NCI-H146 (cell line): ENCODE results near the gene TEX35.
"Not testable (repeated sequence)": the region's sequence is repeated elsewhere in the genome, so short reads cannot be mapped to it uniquely, and the experiment has no call there.

ENCODE experiments used
- DNase-seq: peaks from one replicate; lab custom pipeline; 2025; lab: John Stamatoyannopoulos, UW

TEX35 gene

DNA sequence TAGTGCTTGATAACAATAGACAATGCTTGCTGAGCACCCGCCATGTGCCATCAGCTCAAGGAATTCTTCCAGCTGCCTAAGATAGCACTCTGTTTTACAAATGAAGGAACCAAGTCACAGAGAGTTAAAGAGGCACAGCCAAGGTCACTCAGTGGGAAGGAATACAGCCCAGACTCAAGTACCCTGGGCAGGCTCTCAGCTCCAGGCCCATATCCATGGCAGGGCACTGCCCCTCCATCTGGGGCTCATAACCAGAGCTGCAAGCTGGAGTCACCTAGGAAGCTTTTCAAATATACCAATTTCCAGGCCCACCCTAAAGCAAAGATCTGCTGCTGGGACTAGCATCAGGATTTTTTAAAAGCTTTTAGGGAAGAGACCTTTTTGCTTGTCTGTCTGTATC is 17.8 kb upstream of the TEX35 start:
- no peak for DNase-seq

DNA sequence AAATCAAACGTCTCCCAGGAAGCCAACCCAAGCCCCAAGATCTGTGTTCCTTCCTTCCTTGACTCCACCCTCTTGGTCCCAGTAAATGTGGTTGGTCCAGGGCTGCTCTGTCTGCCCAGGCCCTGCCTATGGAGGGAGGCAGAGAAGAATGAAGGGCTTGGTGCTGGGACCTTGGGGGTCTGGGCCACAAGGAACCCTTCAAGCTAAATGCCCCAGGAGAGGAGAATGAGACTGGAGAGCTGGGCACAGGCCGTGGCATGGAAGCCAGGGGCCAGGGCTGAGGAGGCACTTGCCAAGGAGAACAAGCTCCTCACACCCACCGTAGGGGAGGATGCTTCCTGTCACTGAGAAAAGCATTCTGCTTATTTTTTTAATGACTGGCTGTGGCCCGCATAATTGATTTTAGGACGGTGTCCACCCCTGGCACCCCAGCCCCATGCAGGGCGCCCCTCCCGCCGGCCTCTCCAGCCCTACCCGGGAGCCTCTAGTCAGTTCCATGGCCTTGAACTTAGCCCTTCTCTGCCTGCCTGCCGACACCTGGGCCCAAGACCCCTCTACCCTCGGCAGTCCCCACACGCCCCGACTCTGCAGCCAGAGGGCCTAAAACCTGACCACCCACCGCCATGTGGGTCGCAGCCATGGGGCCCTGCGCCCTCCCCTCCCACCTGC is 17.0 kb upstream of the TEX35 start:
- DNase-seq = no peak

DNA sequence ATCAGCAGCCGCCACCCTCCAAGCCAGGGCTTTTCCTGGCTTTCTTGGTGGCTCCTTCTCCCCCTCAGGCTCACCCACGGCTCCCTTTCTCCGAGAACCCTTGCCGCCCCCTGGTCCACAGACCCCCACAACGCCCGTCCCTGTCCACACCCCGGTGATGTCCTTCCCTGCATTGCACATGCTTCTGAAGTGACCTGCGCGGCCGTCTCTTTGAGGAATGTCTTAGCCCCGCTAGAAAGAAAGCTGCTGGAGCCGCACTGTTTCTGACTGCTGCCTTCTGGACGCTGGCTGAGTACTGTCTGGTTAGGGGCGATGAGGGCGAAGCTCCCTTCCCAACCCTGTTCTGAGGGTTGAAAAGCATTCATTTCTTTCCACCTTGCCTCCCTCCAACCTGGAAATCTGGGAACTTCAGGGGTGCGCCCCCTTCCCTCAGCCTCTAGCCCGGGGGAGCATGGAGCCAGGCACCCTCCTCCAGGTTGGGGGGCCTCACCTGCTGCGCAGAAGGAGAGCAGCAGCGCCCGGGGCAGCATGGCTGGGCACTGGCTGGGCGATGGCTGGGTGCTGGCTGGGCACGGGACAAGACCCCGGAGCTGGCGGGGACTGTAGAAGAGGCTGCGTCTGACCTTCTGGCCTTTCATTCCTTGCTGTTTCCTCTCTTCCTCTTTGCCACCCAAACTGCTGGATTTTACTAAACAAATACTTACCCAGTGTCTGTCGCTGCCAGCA is 16.3 kb upstream of the TEX35 start, which contains the start of gene CLEC20A:
CLEC20A (minus strand) TSS at position 555 of the 726 bp plus-strand sequence; CDS start at position 530, 25 bp downstream.
- DNase-seq = no peak

DNA sequence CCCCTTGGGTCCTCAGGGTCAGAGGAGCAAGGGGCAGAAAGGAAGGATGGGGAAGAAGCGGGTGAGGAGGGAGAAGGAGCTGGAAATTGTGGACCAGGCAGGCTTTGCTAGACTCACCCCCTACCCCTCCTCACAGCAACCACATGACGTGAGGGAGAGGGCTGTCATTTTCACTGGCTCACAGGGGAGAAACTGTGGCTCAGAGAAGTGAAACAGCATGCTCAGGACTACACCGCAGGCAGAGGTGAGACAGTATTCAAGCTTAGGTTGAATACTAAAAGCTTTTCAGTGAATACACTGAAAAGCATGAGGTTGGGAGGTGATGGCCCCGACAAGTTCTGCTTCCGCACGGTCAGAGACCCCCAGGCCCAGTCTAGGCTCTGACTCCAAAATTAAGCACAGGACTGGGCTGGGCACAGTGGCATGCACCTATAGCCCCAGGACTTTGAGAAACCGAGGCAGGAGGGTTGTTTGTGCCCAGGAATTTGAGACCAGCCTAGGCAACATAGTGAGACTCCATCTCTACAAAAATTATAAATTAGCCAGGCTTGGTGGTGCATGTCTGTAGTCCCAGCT is 14.9 kb upstream of the TEX35 start:
- DNase-seq = no peak

DNA sequence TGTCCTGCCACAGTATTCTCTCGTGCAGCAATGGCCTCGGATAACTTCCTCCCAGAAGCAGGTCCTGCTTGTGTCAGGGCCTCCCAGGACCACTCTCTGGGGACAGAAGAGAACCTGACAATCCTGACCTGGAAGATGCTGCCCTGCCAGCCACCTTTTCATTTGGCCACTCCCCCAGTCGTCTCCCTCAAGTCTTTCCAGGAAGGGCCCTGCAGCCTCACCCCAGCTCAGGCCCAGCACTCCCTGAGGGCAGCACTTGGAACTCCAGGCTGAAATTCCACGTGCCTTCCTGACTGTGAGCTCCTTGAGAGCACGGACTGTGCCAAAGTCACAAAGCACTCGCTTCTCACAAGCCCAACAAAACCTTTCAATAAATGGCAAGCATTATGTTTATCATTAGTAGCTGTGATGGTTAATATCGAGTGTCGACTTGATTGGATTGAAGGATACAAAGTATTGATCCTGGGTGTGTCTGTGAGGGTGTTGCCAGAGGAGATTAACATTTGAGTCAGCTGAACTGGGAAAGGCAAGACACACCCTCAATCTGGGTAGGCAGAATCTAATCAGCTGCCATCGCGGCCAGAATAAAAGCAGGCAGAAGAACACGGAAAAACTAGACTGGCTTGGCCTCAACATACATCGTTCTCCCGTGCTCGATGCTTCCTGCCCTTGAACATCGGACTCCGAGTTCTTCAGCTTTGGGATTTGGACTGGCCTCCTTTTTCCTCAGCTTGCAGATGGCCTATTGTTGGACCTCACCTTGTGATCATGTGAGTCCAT is 13.8 kb upstream of the TEX35 start:
- no peak for DNase-seq

DNA sequence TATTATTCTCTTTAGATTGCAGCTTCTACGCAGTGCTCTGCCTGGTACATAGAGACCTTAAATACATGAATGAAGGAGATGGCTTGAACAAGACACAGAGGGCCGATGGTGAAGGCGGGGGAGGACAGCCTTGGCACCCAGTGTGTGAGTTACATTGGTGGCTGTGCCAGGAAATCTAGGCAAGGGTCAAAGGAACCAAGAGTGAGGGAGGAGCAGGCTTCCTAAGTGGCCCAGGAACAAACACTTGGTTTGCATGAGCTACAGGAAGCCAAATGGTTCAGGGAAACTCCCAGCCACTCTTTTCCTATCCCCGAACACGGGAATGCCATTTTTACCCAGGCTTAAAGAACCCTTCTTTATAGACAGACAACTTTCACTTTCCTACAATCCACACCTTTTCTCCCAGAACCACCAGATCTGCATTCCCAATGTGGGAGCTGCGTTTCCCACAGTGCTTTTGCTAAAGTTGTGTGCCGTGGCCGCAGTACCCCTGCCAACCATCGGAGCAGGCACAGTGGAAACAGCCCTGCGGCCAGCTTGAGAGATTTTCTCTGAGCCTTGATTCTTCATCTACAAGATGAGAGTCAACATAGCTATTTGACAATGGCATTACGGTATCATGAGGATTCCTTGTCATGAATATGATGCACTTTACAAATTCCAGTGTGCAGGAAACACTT is 12.7 kb upstream of the TEX35 start:
- no peak for DNase-seq

DNA sequence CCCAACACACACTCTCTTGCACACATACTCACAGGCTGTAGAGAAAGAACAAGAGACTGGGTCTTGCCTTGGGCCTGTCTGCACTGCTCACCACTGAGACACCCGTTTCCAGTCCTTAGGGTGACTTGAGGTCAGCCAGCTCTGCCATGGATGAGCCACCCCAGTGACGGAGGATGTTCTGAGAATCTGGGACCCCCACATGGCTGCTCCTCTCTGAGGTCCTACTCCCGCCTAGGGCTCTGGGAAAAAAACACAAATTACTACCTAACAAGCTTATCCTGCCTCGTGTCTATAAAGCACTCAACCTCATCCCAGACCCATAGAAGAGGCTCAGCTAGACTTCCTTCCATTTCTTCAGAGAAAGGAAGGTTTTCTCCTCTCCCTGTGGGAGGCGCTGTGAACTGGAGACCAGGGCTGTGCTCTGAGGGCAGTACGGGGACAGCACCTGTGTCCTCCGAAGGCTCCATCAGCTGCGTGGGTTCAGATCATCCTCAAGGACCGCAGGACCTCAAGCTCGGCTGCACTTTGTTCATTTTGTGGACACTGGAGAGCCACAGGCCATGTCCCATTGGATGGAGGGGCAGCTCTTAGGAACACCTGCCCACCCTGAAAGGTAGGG is 11.9 kb upstream of the TEX35 start:
- DNase-seq = no peak

DNA sequence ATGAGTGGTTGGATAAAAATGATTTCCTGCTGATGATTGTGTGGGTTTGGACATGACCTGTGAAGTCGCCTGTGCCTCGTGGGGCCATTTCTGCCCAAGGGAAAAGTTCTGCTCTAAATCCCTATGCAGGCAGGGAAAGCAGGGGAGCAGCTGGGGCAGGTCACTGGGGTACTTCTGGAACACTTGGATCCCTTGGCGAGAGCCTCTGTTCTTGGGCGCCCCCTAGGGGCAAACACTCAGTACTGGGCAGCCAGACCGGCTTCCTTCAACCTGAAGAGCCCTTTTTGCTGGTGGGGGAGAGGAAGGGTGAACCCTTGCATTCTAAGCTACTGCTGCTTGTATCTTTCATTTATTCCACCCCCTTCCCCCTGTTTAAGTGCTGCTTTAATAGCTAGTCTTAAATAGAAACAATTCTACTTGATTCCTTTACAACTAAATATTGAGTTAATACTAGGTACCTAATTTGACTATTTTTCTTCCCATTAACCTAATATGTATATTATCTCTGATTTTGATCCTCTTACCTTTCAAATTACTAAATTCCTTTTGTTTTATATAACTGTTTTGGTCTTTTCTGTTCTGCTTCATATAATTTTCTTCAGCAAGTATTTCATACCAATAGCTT is 11.1 kb upstream of the TEX35 start:
- peak; percentile 71 for DNase-seq

DNA sequence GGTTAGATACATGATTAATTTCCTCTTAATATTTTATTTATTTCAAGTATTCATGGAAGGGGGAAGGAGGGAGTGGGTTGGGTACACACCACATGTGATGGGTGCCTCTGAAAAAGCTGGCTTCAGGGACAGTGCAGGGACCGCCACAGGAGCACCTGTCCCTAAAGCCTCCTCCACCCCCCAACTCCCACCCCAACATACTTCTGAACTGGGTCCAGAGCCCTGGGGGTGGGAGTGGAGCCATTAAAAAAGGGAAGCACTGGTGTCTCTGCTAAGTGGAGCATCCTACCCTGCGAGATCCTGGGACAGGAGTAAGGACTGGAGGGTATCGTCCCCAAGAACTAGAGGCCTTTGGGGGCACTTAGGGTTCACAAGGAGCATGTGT is 10.6 kb upstream of the TEX35 start:
- DNase-seq = no peak

DNA sequence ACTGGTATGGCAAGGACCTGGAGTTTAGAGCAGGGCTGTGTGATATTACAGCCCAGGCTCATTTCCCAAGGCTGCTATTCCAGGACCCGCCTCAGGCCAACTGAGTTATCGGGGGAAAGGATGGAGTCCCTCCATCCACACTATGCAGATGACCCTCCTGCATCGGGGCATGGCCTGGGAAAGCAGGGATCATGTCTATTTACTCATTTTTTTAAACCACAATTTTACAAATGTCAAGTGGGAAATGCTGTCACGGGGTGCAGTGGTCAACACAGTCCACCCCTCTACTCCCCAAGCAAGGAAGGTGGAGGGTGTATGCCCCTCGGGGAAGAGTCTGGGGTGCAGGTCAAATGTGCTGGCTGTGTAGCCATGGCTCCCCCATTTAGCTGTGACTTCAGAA is 10.1 kb upstream of the TEX35 start:
- DNase-seq = no peak

DNA sequence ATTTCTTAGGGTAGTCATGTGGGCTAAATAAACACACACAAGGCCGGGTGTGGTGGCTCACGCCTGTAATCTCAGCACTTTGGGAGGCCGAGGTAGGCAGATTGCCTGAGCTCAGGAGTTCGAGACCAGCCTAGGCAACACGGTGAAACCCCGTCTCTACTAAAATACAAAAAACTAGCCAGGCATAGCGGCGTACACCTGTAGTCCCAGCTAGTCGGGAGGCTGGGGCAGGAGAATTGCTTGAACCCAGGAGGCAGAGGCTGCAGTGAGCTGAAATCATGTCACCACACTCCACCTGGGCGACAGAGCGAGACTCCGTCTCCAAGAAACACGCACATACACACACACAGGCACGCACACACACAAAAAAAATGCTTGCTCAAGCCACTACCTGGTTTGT is 9.6 kb upstream of the TEX35 start:
- not testable (repeated sequence) for DNase-seq

DNA sequence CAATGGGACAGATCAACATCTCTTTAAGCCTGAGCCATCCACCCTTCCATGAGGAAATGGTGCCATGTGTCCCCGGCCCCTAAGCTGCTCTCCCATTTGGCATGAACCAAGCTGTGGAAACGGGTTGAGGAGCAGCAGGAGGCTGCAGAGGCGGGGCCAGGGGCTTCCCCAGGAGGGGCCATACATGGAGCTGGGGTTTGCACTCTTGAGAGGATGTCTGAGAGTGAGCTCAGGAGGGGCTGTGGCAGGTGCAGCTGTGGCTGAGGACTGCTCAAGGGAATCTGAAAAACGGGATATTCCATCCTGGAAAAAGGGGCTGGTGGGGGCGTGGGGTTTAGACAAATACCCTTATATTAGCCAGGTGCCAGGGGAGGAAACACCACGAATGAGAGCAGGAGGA is 9.1 kb upstream of the TEX35 start:
- no peak for DNase-seq

DNA sequence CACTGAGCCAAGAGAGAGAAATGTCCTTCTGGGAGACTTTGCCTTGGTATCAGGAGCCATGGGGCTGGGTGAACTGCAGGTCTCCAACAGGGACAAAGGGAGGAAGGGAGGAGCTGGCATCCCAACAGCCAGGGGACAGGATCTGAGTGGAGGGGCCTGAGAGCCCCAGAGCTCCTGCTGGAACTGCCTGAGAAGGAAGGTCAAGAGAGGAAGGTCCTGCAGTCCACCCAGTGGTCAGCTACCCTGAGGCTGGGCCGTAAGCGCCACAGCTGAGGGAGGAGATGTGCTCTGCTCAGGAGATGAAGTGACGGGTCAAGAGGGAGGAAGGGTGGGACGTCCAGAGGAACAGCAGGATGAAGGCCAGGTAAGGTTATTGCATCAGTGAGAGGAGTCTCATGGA is 8.6 kb upstream of the TEX35 start:
- no peak for DNase-seq

DNA sequence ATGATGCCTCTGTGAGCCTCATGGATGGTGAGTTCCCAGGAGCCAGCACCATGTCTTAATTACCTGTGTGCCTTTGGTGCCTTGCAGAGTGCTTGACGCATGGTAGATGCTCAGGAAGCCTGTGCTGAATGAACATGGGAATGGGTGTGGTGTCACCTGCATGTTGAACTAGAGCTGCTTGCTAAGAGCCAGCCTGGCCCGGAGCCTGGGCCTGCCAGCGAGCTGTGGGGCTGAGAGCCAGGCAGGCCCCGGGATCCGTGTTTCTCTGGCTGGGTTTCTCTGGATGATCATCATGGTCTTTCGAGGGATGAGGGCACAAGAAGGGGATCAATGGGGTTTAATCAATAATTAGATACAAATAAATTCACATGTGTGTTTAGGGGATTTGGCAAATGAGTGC is 6.7 kb upstream of the TEX35 start:
- no peak for DNase-seq

DNA sequence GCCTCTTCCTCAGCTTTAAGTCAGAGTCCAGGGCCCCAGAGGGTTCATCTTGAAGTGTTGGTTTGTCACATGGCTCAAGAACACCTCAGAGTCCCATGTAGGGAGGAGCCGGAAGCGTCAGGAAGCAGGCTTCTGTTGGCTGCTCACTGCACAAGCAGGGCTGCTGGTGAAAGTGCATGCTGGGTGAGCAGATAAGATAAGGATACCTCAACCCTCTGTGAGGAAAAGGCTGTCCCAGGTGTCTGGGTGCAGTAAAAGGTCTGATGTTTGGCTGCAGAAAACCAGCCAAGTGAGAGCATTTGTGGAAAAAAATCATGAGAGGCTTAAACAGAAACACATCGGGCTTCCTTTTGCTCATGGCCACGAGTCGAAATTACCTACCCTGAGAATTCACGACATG is 6.2 kb upstream of the TEX35 start:
- DNase-seq = no peak

DNA sequence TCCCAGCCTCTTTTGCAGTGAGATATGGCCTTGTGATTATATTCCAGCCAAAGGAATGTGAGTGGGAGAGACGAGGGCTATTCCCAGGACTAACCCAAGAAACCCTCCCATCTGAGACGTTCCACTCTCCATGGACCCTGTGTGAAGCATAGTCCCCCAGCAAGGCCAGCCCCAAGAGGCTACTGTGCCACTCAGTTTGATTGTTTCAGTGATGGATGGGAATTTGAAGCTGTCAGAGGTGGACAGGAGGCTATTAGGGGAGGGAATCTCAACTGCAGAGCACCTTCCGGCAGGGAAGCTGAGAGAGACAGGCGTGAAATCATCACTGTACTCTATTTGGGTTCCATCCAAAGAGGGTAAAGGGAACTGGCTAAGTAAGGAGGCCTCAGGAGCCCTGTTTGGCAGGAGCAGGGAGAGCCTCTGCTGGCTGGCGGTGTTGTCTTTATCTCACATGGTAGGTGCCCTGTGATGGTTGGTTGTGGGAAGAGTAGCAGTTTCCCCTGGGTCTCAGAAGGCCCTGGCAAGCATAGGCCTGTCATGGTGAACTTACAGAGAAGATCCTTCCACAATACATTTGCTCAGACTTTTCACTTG is 3.4 kb upstream of the TEX35 start:
- no peak for DNase-seq

DNA sequence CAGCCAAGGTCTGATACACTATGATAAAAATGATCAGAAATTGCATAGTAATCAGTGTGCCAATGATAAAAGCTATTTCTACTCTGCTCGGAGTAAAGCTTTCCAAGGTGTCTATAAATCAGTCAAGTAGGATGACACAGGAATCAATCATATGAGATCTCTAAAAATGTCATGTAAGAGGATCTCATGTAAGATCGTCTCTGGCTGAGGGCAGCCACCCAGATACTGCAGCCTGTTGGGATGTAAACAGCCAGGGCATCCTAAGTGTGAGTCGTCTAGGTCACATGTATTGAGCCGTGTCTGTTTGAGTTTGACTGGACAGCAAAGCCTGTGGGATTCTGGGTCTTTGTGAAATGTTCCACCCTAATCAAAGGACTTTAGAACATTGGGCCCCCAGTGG is 2.8 kb upstream of the TEX35 start:
- no peak for DNase-seq

DNA sequence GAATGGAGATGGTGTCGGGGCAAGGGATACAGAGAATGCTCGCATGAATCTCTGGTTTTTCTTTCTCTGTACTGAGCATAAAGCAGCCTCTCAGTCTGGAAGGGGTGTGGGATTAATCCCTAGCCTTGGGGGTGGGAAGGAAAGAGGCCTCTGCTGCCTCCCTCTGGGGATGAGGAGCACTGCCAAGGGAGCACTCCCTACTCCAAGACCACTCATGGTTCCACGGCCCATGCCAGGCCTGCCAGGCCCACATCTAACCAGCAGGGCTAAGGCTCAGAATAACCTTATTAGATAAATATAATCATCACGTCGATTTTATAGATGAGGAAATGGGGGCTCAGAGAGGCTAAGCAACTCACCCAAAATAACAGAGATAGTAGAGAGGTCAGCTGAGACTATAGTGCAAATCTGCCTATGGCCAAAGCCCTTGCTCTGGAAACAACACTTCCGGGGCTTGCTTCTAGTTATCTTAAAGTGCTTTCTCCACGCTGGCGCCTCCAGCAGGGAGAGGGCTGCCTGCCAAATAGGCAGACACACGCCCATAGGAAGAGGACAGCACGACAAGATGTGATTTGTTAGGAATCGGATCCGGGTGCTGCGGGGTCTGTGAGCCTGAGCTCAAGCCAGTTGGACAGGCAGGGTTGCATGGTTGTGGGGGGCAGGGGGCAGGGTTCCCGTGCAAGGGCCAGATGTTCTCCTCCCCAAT is 522 bp downstream of the TEX35 start:
- no peak for DNase-seq

DNA sequence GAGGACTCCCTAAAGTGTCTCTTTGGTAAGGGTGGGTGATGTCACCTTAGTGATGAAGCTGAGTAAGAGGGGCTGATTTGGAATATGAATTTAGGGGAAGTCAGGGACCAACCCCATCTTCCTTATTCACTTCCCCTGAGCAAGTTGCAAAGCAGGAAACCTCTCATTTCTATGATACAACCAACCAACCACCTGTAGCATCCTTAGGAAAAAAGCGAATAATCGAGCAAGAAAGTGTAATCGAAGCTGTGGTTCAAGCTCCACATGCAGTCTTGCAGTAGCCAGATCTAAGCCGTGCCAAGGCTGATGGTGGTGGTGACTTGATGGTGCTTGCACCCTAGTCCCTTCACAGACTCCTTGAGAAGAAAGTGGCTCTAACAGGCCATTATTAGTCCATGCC is 3.2 kb downstream of the TEX35 start:
- no peak for DNase-seq

DNA sequence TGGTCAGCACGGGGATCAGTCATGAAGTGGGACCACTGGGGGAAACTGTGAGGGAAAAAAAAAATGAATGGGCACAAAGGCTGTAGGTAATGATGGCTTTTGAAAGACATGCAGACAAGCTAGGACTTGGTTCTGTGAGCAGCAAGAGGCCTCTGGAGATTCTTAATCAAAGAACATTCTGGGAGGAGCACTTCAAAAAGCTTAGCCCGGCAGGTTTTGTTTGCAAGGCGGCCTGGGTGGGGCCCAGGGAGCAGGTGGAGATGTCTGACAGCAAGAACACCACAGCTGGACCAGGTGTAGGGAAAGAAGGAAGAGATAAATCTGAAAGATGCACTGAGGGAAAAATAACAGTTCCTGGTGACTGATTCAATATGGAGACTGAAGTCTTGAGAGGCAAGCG is 6.0 kb downstream of the TEX35 start:
- peak; percentile 66 for DNase-seq
